Upper lobe of left lung (tissue), 6 donors: ENCODE measurements around the gene MESD. TPM values are rescaled to one million over a fixed set of nuclear protein-coding genes. Genes with fewer than 3 reads are reported as not detected.

Experiments
- ATAC-seq, 2 donors: fragments of 200-7000 bp; cut with Tn5 transposase; one replicate each; pipeline ENCODE4 v1.9.1; 2022; ENCODE audit warnings: mild to moderate bottlenecking in 2 of 2, moderate library complexity in 2 of 2; ENCODE audit not compliant: low FRiP score in 2 of 2
- DNase-seq, 2 donors: peaks; one replicate each; pipeline ENCODE4 v3.0.0-alpha.2; 2019 to 2020
- H3K27ac ChIP-seq, 4 donors: fragments of 200-600 bp; sonication (generic); one replicate each; pipeline ENCODE4 v1.5.1; 2016 to 2019
- H3K27me3 ChIP-seq, 4 donors: fragments of 200-600 bp; sonication (generic); one replicate each; pipeline ENCODE4 v1.5.1; 2017 to 2019
- H3K36me3 ChIP-seq, 4 donors: fragments of 200-600 bp; sonication (generic); one replicate each; pipeline ENCODE4 v1.5.1; 2016 to 2019
- H3K4me1 ChIP-seq, 4 donors: fragments of 200-600 bp; sonication (generic); one replicate each; pipeline ENCODE4 v1.5.1; 2018 to 2019
- H3K4me3 ChIP-seq, 4 donors: fragments of 200-600 bp; sonication (generic); one replicate each; pipeline ENCODE4 v1.5.1; 2017 to 2019; ENCODE audit warnings: mild to moderate bottlenecking in 2 of 4, moderate library complexity in 1 of 4
- H3K9me3 ChIP-seq, 4 donors: fragments of 200-600 bp; sonication (generic); one replicate each; pipeline ENCODE4 v1.5.1; 2018 to 2019
- EP300 ChIP-seq, 4 donors: sonication (generic); formaldehyde crosslinking; IDR thresholded peaks; one replicate each; pipeline ENCODE4 v1.5.1; 2017; ENCODE audit warnings: antibody characterized with exemption in 4 of 4, control low read depth in 2 of 4
- POLR2A ChIP-seq, 4 donors: fragments of 450-650 bp; IDR thresholded peaks; one replicate each; pipeline ENCODE4 v1.5.1; 2016 to 2017; ENCODE audit warnings: antibody characterized with exemption in 4 of 4, mild to moderate bottlenecking in 2 of 4
- POLR2AphosphoS5 ChIP-seq, 2 donors: sonication (generic); formaldehyde crosslinking; IDR thresholded peaks; one replicate each; pipeline ENCODE4 v1.5.1; 2017; ENCODE audit warnings: antibody characterized with exemption in 2 of 2
- WGBS, 2 donors: methylation state at CpG; one replicate each; pipeline ENCODE4 v1.1.5; 2017 to 2018; 5-methylcytosine and 5-hydroxymethylcytosine counted together
- total RNA-seq, 6 donors: library from RNA; depleted of rRNA in 4 of 6; stranded (reverse); fragments of >200 nt in 4 of 6; gene quantifications; one replicate each; pipeline versions ENCODE4 v1.1.0 to v1.2.1, GENCODE V29; 2016 to 2021
- TF ChIP-seq, protein P1 (sequence below), 6 experiments: fragments of 450-650 bp in 4 of 6; fragments of 200-600 bp in 2 of 6; sonication (generic) in 2 of 6; IDR thresholded peaks; one replicate each; pipeline ENCODE4 v1.5.1; 2016 to 2019; ENCODE audit warnings: antibody characterized with exemption in 6 of 6
- donor health status: DM: no; HTN: no; CAD: no; lungs with moderate emphysema.
- donor health status: DM: no; HTN: yes; CAD: no; lungs with severe emphysema.

The MESD gene
- total RNA-seq, 6 donors from 2014 or later, result 18.2 to 35.6 (median 23.5) TPM

DNA sequence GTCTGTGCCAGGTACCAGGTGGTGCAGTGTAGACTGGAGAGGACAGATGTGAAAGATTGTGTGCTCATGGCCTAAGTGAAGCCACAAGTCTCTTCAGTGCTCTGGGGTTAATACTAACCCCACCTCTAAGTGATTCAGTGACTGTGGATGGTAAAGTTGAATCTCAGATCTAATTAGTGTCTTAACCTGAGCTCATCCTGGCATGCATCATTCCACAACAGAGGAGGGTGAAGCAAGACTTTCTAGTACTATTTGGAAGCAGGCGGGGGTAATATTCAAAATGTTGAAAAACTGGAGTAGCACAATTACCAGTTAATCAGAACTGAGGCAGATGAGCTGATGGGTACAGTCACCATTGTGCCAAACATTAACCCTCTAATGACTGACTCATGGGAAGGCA is 2.8 kb upstream of the MESD start:
- DNase-seq, result no peak
- Histone ChIP-seq H3K36me3 (no peaks in the 10 kb centered on the region), H3K27ac (no peak overlapping the region), H3K27me3 (no peaks in the 10 kb centered on the region), H3K4me3 (no peak overlapping the region), H3K9me3 (no peaks in the 10 kb centered on the region), H3K4me1 (peaks cover 24 to 40% (median 27%) of the 10 kb centered on the region in 4 donors)
- TF ChIP-seq POLR2A (IDR thresholded peaks at IDR 0.05) (no peak), EP300 (IDR thresholded peaks at IDR 0.05) (no peak), POLR2AphosphoS5 (IDR thresholded peaks at IDR 0.05) (no peak)
- TF ChIP-seq, protein P1, sequence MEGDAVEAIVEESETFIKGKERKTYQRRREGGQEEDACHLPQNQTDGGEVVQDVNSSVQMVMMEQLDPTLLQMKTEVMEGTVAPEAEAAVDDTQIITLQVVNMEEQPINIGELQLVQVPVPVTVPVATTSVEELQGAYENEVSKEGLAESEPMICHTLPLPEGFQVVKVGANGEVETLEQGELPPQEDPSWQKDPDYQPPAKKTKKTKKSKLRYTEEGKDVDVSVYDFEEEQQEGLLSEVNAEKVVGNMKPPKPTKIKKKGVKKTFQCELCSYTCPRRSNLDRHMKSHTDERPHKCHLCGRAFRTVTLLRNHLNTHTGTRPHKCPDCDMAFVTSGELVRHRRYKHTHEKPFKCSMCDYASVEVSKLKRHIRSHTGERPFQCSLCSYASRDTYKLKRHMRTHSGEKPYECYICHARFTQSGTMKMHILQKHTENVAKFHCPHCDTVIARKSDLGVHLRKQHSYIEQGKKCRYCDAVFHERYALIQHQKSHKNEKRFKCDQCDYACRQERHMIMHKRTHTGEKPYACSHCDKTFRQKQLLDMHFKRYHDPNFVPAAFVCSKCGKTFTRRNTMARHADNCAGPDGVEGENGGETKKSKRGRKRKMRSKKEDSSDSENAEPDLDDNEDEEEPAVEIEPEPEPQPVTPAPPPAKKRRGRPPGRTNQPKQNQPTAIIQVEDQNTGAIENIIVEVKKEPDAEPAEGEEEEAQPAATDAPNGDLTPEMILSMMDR (IDR thresholded peaks at IDR 0.05), result no peak
- 83 to 100% methylated on average over 1 of the region's 1 CpG for WGBS, 2 donors
- ATAC-seq, result no peak

DNA sequence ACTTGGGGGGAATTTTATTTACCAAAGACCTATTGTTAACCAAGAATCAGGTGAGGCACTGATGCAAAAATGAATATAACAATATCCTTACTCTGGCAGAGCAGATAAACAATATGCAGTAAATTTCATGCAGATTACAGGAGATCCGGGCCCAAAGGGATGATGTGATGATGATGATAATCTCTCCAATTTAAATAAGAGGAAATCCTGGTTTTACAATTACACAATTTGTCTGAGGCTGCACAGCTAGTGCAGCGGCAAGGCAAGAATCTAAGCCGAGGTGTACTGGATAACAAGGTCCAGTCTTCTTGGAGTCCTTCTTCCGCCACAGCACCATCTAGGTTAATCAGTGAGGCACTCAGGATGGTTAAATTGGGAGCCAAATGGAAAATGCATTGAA is 2.4 kb upstream of the MESD start:
- TF ChIP-seq POLR2AphosphoS5 (IDR thresholded peaks at IDR 0.05) (no peak), EP300 (IDR thresholded peaks at IDR 0.05) (no peak), POLR2A (IDR thresholded peaks at IDR 0.05) (no peak)
- TF ChIP-seq, protein P1 (IDR thresholded peaks at IDR 0.05), result no peak

DNA sequence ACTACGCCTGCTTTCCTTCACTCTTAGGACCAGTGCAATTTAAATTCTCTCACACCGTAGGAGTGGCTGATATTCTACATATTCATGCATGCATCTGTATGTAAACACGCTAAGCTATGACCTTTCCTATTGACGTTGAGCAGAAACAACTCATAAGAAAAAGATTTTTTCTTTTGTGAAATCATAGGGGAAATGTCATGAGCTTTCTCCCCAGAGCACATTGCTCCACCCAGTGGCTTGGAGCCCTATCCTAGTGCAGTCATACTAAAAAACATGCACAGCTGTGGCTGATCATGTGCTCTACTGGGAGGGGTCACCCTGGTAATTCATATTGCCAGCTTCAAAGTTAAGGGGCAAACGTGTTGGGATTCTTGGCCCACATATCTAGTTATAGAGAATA is 1.8 kb upstream of the MESD start:
- Histone ChIP-seq H3K27ac (peak overlapping the region; percentile 40 to 96 (median 88)), H3K4me1 (peaks cover 32 to 50% (median 35%) of the 10 kb centered on the region in 4 donors), H3K36me3 (no peaks in the 10 kb centered on the region), H3K4me3 (no peak overlapping the region), H3K27me3 (no peaks in the 10 kb centered on the region), H3K9me3 (no peaks in the 10 kb centered on the region)
- peak in 1 of 2 donors; percentile 36 for TF ChIP-seq POLR2AphosphoS5 (IDR thresholded peaks at IDR 0.05)
- TF ChIP-seq, protein P1 (IDR thresholded peaks at IDR 0.05), result no peak
- TF ChIP-seq EP300 (IDR thresholded peaks at IDR 0.05), result peak in 1 of 4 donors; percentile 26
- ATAC-seq (peak in 1 of 2 donors; percentile 74), DNase-seq (peak in 1 of 2 donors; percentile 46)
- WGBS, 2 donors, result 55 to 67% methylated on average over 5 of the region's 5 CpGs

More for the DNA sequence above, 2.4 kb upstream of the MESD start:
- no peak overlapping the region for H3K4me3 ChIP-seq
- no peaks in the 10 kb centered on the region for H3K27me3 ChIP-seq
- no peak for ATAC-seq
- H3K4me1 ChIP-seq, result peaks cover 26 to 44% (median 30%) of the 10 kb centered on the region in 4 donors
- H3K9me3 ChIP-seq, result no peaks in the 10 kb centered on the region
- H3K36me3 ChIP-seq, result no peaks in the 10 kb centered on the region
- H3K27ac ChIP-seq, result no peak overlapping the region
- WGBS, 2 donors, result 63 to 71% methylated on average over 4 of the region's 4 CpGs
- no peak for DNase-seq

DNA sequence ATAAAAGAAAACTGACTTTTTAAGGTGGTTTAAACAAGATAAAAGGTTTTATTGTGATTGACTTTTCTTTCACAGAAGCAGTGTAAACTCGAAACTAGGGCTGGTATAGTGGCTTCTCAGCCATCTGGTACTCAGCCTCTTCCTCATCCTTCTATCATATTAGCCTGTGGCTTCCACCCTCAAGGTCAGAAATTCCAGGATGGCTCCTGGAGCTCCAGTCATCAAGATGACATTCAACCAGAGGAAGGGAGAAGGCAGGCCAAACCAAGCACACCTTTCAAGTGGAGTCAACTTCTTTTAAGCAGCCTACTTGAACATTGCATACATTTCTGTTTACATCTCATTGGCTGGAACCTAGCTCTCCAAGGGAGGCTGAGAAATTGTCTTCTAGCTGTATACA is 1.3 kb upstream of the MESD start:
- no peaks in the 10 kb centered on the region for H3K27me3 ChIP-seq
- peak overlapping the region; percentile 40 to 96 (median 88) for H3K27ac ChIP-seq
- DNase-seq (no peak), ATAC-seq (no peak)
- TF ChIP-seq POLR2A (IDR thresholded peaks at IDR 0.05), result no peak
- TF ChIP-seq POLR2AphosphoS5 (IDR thresholded peaks at IDR 0.05), result no peak
- TF ChIP-seq EP300 (IDR thresholded peaks at IDR 0.05), result no peak
- TF ChIP-seq, protein P1 (IDR thresholded peaks at IDR 0.05), result no peak
- H3K9me3 ChIP-seq, result no peaks in the 10 kb centered on the region
- no peak overlapping the region for H3K4me3 ChIP-seq
- H3K4me1 ChIP-seq, result peaks cover 33 to 55% (median 37%) of the 10 kb centered on the region in 4 donors
- WGBS, 2 donors, result 96 to 100% methylated on average over 1 of the region's 1 CpG
- no peaks in the 10 kb centered on the region for H3K36me3 ChIP-seq

DNA sequence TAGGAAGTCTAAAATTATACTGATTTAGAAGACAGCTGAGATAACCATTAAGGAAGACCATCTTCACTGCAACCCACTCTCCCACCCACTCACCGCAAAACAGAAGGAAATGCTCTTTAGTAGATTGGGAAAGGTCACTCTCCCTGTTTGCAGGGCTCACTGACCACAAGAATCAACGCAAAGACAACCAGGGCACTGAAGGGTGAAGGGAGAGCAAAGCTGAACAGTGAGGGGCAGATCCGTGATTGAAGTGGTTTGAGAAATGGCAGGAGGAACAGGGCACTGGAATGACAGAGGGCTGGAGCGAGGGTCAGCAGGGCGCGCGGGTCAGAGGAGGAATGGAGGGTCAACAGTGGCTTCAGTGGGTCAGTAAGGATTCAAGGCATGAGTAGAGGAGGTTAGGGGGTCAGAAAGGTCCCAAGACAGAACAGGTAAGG is 520 bp downstream of the MESD start:
- peak in 1 of 2 donors; percentile 9 for ATAC-seq
- Histone ChIP-seq H3K4me1 (peaks cover 42 to 62% (median 48%) of the 10 kb centered on the region in 4 donors), H3K27ac (peak overlapping the region; percentile 83 to 96 (median 92)), H3K9me3 (no peaks in the 10 kb centered on the region), H3K4me3 (peak overlapping the region; percentile 65 to 77 (median 70)), H3K36me3 (no peaks in the 10 kb centered on the region), H3K27me3 (no peaks in the 10 kb centered on the region)
- WGBS, 2 donors, result 0 to 1% methylated on average over 7 of the region's 7 CpGs
- no peak for TF ChIP-seq POLR2A (IDR thresholded peaks at IDR 0.05)
- TF ChIP-seq POLR2AphosphoS5 (IDR thresholded peaks at IDR 0.05), result no peak
- no peak for TF ChIP-seq EP300 (IDR thresholded peaks at IDR 0.05)
- TF ChIP-seq, protein P1 (IDR thresholded peaks at IDR 0.05), result no peak
- DNase-seq, result no peak
